Hepatocyte (in vitro differentiated cells): ENCODE results near the gene PIP5K1C.

ENCODE experiments used
- EZH2phosphoT487 ChIP-seq: fragments of 200-600 bp; sonication (generic); IDR thresholded peaks from one replicate; pipeline ENCODE4 v1.6.1; 2018; ENCODE audit warnings: antibody characterized with exemption, mild to moderate bottlenecking, low read depth, moderate library complexity; ENCODE audit not compliant: unreplicated experiment, severe bottlenecking
- TF ChIP-seq, protein P1 (sequence below): fragments of 200-600 bp; sonication (generic); IDR thresholded peaks from 2 replicates; pipeline ENCODE4 v1.5.1; 2016; ENCODE audit warnings: antibody characterized with exemption, mild to moderate bottlenecking; ENCODE audit not compliant: poor library complexity

DNA sequence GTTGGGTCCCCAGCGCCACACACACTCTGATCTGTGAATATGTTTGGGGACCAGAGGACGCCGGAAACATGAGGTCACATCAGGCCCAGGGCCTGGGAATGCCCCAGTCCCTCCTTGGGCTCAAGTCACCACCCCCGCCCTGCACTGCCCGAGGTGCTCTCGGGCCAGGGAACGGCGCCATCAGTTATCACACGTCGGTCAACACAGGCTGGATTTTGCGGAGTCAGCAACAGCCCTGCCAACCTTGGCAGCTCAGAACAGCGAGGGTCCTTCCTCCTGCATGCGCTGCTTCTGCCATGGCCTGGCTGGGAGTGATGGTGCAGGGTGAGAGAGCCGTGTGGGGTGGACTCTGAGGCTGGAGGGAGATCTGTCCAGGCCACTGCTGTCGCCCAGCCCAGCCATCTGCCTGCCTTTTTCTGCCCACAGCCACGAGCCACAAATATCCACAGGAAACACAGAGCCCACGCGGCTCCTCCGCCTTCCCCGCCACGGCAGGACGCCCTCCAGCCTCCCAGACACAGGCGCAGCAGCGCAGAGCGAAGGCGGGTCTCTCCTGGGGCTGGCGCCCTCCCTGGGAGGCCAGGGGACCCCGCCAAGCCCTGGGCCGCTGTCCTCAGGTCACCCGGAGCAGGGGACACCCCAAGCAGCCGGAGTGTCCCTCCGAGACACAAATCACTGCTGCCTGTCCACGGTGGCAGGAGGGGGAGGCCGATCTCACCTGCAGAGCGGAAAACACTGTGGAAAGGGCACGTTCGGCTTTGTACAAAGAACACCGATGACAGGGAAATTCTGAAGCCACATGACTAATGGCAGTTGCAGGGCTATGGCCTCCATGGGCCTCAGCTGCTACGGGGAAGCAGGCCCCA, 42.0 kb downstream of the PIP5K1C start:
- TF ChIP-seq, protein P1, sequence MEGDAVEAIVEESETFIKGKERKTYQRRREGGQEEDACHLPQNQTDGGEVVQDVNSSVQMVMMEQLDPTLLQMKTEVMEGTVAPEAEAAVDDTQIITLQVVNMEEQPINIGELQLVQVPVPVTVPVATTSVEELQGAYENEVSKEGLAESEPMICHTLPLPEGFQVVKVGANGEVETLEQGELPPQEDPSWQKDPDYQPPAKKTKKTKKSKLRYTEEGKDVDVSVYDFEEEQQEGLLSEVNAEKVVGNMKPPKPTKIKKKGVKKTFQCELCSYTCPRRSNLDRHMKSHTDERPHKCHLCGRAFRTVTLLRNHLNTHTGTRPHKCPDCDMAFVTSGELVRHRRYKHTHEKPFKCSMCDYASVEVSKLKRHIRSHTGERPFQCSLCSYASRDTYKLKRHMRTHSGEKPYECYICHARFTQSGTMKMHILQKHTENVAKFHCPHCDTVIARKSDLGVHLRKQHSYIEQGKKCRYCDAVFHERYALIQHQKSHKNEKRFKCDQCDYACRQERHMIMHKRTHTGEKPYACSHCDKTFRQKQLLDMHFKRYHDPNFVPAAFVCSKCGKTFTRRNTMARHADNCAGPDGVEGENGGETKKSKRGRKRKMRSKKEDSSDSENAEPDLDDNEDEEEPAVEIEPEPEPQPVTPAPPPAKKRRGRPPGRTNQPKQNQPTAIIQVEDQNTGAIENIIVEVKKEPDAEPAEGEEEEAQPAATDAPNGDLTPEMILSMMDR, result no peak
- TF ChIP-seq EZH2phosphoT487, result no peak
